GM19035 (cell line): ENCODE data around the gene CABS1.

Experiments
- ATAC-seq: cut with Tn5 transposase; IDR thresholded peaks from one replicate; pipeline ENCODE4 v1.9.1; 2021; ENCODE audit not compliant: unreplicated experiment

CABS1 gene

GRCh38 chr4:70334681-70335080 lies at the start of gene CABS1:
Gene CABS1, plus strand, starts transcription at chr4:70334981. Its CDS starts 59 bp downstream, at chr4:70335040.
- no peak for ATAC-seq

GRCh38 chr4:70288651-70289050 lies 46.1 kb upstream of the CABS1 start:
- ATAC-seq = no peak

GRCh38 chr4:70291341-70291740 lies 43.4 kb upstream of the CABS1 start:
- no peak for ATAC-seq

- ATAC-seq = no peak
These were observed 37.2 kb upstream of the CABS1 start for GRCh38 chr4:70297576-70297975.

GRCh38 chr4:70298051-70298450 lies 36.7 kb upstream of the CABS1 start:
- ATAC-seq = no peak

- ATAC-seq = no peak
These were observed 35.1 kb upstream of the CABS1 start for GRCh38 chr4:70299643-70300042.

- ATAC-seq = no peak
These were observed 34.6 kb upstream of the CABS1 start for GRCh38 chr4:70300215-70300614.

- ATAC-seq = no peak
These were observed 31.7 kb upstream of the CABS1 start for GRCh38 chr4:70303090-70303489.

- ATAC-seq = no peak
These were observed 29.2 kb upstream of the CABS1 start for GRCh38 chr4:70305601-70306000.

- ATAC-seq = no peak
These were observed 28.7 kb upstream of the CABS1 start for GRCh38 chr4:70306076-70306475.

- ATAC-seq = no peak
These were observed 21.0 kb upstream of the CABS1 start for GRCh38 chr4:70313736-70314135.

- no peak for ATAC-seq
These were observed 18.9 kb upstream of the CABS1 start for GRCh38 chr4:70315928-70316327.

- no peak for ATAC-seq
These were observed 8.7 kb upstream of the CABS1 start for GRCh38 chr4:70326052-70326451.

GRCh38 chr4:70336043-70336442 lies 1.3 kb downstream of the CABS1 start:
- ATAC-seq = no peak

- no peak for ATAC-seq
These were observed 3.2 kb downstream of the CABS1 start for GRCh38 chr4:70337886-70338420.

GRCh38 chr4:70356185-70356584 lies 21.4 kb downstream of the CABS1 start:
- no peak for ATAC-seq

- ATAC-seq = no peak
These were observed 24.4 kb downstream of the CABS1 start for GRCh38 chr4:70359115-70359661.

GRCh38 chr4:70360460-70360859 lies 25.7 kb downstream of the CABS1 start, which contains the start of gene SMR3A:
Gene SMR3A, plus strand, starts transcription at chr4:70360760. Its CDS starts 1,356 bp downstream, at chr4:70362116.
- no peak for ATAC-seq

- no peak for ATAC-seq
These were observed 29.2 kb downstream of the CABS1 start for GRCh38 chr4:70364002-70364401.

- no peak for ATAC-seq
These were observed 30.7 kb downstream of the CABS1 start for GRCh38 chr4:70365479-70365878.

- ATAC-seq = no peak
These were observed 33.0 kb downstream of the CABS1 start for GRCh38 chr4:70367813-70368212.

- no peak for ATAC-seq
These were observed 37.2 kb downstream of the CABS1 start for GRCh38 chr4:70371987-70372386.

GRCh38 chr4:70372760-70373159 lies 38.0 kb downstream of the CABS1 start:
- ATAC-seq = no peak
